Right kidney (tissue), 1 donor: ENCODE measurements around the gene ATP2B3.
A peak's percentile ranks its signal among the peaks of the same experiment; 100 is the strongest.

Source experiments
- DNase-seq: peaks from one replicate; pipeline ENCODE4 v3.0.0-alpha.2; 2016

Gene ATP2B3

DNA sequence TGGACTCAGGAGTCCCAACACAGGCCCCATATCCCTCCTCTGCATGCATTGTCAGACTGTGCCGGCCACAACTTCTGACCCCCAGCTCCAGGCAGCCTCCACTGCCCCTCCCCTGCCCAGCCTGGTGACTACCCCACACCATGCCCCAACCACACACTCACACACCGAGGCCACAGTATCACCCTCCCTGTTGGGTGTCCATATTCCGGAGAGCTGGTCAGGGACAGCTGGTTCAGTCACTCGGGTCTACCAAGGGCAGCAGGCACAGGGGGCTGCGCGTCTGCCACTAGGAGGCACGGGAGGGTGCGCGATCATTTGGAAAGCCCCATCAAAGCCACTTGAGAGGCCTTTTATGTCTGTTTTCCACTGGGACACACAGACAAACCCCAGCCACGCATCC, 55.2 kb downstream of the ATP2B3 start:
- no peak for DNase-seq

DNA sequence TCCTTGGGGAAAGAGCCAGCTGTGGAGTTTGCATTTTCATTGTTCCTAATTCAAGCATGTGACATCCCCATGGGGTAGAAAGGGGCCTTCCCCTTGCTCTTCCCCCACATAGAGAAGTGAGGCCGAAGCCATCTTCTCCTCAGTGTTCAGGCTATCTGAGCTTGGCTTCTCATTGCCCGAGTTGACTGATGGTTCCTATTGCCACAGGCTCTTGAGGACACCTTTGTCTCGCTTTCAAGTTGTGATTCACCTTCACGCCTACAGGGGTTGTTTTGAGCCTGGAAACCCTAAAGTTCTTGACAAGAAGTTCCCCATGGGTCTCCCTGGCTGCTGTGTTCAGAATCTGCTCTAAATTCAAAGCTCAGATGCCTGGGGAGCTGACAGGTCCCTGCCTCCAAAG, 56.5 kb downstream of the ATP2B3 start:
- no peak for DNase-seq

DNA sequence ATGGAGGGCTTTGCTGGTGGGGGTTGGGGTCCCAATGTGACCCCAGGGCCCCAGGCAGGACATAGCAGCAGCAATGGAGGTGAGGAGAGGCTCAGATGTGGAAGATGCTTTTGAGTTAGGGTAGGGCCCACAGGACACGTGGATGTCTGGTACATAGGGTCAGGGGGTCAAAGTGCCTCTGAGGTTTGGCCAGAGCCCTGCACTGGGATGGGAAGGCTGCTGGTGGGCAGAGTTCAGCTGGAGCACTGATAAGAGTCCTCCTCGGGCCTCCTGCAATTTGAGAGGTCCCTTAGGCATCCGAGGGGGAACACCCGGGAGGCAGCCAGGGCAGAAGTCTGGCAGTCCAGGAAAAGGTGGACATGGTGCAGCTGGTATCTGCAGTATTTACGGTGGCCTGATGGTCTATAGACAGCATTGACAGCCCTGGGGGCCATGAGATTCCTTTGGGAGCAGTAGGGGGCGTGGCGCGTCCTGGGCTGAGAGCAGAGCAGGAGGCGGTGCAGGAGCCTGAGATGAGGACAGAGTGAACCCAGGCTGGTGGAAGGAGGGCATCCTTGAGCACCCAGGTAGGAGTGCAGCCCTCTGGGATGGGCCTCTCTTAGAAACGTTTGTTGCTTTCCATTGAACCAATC, 58.9 kb downstream of the ATP2B3 start:
- DNase-seq: no peak

DNA sequence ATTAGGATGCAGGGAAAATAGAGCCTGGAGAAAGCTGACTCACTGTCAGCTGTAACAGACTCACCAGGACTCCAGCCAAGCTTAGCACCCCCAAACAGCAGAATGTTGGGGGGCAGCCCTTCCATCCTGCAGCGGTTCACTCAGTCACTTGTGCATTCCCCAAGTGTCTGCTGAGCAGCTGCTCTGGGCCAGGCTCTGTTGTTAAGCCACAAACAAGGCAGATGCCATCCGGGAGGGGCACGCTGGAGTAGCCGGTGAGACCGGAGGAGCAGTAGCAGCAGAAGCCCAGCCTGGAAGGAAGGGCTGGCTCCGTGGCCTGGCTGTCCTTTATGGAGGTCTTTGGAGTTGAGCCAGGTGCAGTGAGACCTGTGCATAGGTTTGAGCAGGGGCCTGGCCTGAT, 59.5 kb downstream of the ATP2B3 start:
- no peak for DNase-seq

DNA sequence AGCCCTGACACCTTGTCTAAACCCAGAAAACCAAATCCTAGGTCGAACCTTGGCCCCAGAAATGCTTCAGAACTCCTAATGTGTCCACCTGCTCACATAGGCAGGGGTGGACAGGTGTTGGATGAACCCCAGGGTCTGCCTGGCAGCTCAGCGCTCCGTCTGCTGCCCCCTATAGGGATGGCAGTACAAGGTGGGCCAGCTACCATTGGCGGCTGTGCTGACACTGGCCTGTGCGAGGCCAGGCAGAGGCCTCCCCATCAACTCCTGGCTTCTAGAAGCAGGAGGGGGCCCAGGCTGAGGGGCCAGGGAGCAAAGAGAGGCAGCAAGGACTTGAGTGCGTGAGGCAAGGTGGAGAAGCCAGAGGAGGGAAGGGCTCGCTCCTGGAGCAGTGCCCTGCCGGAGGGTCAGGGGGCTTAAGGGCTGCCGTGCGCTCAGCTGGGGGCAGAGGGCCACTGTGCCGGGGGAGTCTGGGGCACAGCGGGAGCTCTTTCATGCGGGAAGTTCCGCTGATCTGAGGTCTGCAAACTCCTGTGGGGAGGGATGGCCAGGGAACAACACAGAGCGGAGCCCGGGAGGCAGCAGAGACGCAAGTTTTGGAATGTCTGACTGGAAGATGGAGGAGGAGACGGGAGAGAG, 60.9 kb downstream of the ATP2B3 start:
- DNase-seq: peak; percentile 10

DNA sequence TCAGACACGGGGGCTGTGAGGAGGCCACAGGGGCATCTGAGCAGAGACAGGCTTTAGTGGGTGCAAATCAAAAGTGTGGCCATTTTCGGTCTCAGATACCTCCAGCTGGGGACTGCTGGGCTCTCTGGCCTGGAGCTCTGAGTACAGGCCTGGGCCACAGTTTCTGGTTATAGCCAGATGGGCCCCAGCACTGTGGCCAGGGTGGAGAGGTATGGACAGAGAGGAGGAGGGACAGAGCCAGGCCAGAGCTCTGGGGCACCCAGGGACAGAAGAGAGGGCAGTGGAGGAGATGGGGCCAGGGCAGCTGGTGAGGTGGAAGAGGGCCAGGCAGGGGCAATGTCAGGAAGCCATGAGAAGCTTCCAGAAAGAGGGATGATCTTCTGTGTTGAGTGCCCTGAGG, 61.4 kb downstream of the ATP2B3 start:
- no peak for DNase-seq

GRCh38 chrX:153580700-153581386, 63.4 kb downstream of the ATP2B3 start:
- no peak for DNase-seq

GRCh38 chrX:153582896-153583295, 65.5 kb downstream of the ATP2B3 start:
- DNase-seq: peak; percentile 31

DNA sequence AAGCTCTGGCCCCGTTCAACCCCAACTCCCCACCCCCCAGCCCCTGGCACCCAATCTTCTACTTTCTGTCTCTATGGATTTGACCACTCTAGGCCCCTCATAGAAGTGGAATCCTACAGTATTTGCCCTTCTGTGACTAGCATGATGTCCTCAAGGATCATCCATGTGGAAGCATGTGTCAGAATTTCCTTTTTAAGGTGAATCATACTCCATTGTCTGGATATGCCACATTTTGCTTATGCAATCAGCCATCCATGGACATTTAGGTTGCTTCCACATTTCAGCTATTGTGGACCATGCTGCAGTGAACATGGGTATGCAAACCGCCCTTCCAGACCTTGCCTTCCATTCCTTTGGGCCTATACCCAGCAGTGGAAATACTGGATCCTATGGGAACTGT, 66.0 kb downstream of the ATP2B3 start:
- DNase-seq: no peak

- DNase-seq: no peak
These were observed 68.4 kb downstream of the ATP2B3 start for GRCh38 chrX:153585827-153586226.

DNA sequence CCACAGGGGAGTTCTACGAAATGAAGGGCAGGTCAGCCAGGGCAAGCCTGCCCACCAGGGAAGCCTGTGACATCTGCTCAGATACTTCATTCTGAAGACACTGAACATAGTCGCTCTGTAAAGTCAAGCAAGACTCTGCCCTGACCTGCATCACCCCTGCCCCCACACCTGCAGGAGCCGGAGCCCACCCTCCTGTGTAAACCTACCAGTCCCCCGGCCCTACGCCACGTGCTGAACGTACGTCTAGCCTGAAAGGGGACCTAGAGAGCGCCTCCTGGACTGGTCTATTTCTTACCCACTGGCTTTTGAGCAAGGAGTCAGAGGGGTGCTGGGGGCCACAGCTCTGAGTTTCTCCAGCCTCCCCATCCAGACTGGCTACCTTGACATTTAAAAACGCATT, 69.9 kb downstream of the ATP2B3 start:
- no peak for DNase-seq

DNA sequence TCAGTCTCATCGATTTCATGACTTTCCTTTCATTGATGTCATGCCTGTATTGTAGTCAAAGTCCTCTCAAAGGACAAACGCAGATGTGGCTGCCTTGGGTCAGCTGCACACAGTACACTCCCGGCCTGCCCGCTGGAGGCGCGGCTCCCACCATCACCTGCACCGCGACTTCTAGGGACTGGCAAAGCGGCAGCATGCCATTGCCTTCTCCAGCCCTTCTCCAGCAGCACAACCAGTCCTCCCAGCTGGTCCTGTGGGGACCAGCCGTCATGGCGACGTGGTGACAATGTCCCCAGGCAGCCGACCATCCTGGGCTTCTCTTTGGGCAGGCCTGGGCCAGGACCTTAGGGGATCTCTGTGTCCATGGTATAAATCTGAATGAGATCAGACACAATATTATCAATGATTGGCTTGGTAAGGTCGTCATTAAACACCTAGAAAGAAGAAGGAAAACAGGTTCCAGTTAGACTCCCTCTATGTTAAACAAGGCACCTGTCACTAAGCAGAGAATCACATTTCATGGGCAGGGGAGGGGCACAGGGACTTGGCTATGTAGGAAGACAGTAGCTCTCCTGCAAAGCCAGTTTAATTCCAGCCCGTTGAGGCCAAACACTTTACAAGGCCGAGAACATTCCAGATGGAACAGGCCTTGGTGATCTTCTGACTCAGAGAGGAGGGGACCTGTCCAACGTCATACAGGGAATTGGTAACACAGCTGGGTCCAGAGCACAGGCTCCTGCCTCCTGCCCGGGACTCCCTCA, 70.8 kb downstream of the ATP2B3 start:
- no peak for DNase-seq

DNA sequence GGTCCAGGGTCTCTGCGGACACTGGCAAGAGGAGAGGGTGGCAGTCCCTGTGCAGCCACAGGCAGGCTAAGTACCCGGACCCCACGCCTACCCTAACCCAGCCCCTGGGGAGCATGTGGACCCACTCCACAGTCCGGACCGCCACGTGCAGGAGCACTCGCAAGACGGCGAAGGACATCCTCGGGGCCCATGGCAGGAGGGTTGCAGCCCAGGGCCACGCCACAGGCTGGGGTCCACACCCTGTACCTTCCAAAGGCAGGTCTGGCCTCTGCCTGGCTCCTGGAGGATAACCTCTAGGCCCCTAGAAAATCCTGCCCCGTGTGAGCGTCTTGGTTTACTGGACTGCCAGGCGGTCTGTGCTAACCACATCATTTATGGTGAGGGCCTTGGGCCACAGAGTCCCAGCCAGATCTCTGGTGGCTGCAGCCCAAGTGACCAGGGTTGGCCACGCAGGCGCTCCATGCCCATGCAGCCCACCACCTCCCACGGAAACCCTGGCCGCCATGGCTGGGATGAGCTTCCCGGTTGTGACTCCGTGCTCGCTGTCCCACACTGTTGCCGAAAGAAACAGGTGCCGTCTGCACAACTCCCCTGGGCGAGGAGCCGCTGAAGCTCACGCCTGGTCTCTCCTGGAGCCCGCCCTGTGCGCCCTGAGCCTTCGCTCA, 71.5 kb downstream of the ATP2B3 start:
- no peak for DNase-seq

GRCh38 chrX:153590961-153591956, 73.8 kb downstream of the ATP2B3 start:
- DNase-seq: no peak

GRCh38 chrX:153592091-153592833, 74.8 kb downstream of the ATP2B3 start:
- no peak for DNase-seq

- DNase-seq: no peak
These were observed 75.7 kb downstream of the ATP2B3 start for GRCh38 chrX:153592966-153593688.

- DNase-seq: no peak
These were observed 76.5 kb downstream of the ATP2B3 start for GRCh38 chrX:153593811-153594500.

DNA sequence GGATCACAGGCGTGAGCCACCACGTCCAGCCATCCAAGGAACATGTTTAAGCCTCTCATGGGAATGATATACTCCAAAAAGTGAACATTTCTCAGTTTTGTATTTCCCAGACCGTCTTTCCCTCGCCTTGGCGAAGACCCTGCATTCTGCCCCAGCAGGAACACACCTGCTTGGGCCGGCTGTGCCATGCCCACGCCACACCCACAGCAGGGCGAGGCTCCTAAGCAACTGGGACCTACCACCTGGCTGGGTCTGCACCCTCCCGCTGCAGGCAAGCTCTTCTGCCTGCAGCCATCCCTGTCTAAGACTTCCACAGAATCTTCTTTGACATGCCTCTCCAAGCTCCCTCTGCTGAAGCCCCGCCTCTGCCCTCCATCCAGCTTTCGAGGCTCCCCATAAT, 77.9 kb downstream of the ATP2B3 start:
- DNase-seq: no peak
